Muscle layer of duodenum (tissue), 2 donors: ENCODE measurements around the gene FSTL5.
"Not testable (repeated sequence)": the region's sequence is repeated elsewhere in the genome, so short reads cannot be mapped to it uniquely, and the experiment has no call there.

Experiments
- H3K27ac ChIP-seq: one replicate; pipeline ENCODE4 v1.7.0; 2013; ENCODE audit warnings: mild to moderate bottlenecking, low read length
- H3K27me3 ChIP-seq: one replicate; pipeline ENCODE4 v1.7.0; 2013; ENCODE audit warnings: low read depth, mild to moderate bottlenecking, control low read depth, low read length
- H3K36me3 ChIP-seq, 2 donors: one replicate each; pipeline ENCODE4 v1.7.0; 2013; ENCODE audit warnings: low read length in 2 of 2, control low read depth in 1 of 2, mild to moderate bottlenecking in 1 of 2; ENCODE audit not compliant: insufficient read depth in 2 of 2, control insufficient read depth in 1 of 2
- H3K4me1 ChIP-seq, 2 donors: one replicate each; pipeline ENCODE4 v1.7.0; 2013; ENCODE audit warnings: low read length in 2 of 2, mild to moderate bottlenecking in 2 of 2, control low read depth in 1 of 2, moderate library complexity in 1 of 2; ENCODE audit not compliant: insufficient read depth in 2 of 2, control insufficient read depth in 1 of 2
- H3K4me3 ChIP-seq, 2 donors: one replicate each; pipeline ENCODE4 v1.7.0; 2013; ENCODE audit warnings: low read length in 2 of 2, low read depth in 1 of 2, mild to moderate bottlenecking in 1 of 2
- H3K9me3 ChIP-seq, 2 donors: one replicate each; pipeline ENCODE4 v1.7.0; 2013; ENCODE audit warnings: low read length in 2 of 2, control low read depth in 1 of 2, mild to moderate bottlenecking in 1 of 2; ENCODE audit not compliant: control insufficient read depth in 1 of 2
- donor health status: healthy.

The FSTL5 gene

GRCh38 chr4:162149644-162150043 lies 14.2 kb downstream of the FSTL5 start:
- H3K27me3 ChIP-seq: no peaks in the 10 kb centered on the region
- H3K4me1 ChIP-seq: no peaks in the 10 kb centered on the region
- no peaks in the 10 kb centered on the region for H3K9me3 ChIP-seq
- H3K4me3 ChIP-seq: no peak overlapping the region
- H3K36me3 ChIP-seq: no peaks in the 10 kb centered on the region
- no peak overlapping the region for H3K27ac ChIP-seq

GRCh38 chr4:162140051-162140683 lies 23.6 kb downstream of the FSTL5 start:
- H3K4me1 ChIP-seq: no peaks in the 10 kb centered on the region
- no peak overlapping the region for H3K4me3 ChIP-seq
- no peaks in the 10 kb centered on the region for H3K9me3 ChIP-seq
- H3K36me3 ChIP-seq: no peaks in the 10 kb centered on the region
- H3K27me3 ChIP-seq: no peaks in the 10 kb centered on the region
- H3K27ac ChIP-seq: no peak overlapping the region

- Histone ChIP-seq H3K4me3 (no peak overlapping the region), H3K27me3 (no peaks in the 10 kb centered on the region), H3K9me3 (no peaks in the 10 kb centered on the region), H3K27ac (no peak overlapping the region), H3K36me3 (no peaks in the 10 kb centered on the region), H3K4me1 (no peaks in the 10 kb centered on the region)
These were observed 24.4 kb downstream of the FSTL5 start for GRCh38 chr4:162139412-162139811.

- H3K4me3 ChIP-seq: no peak overlapping the region
- H3K27me3 ChIP-seq: no peaks in the 10 kb centered on the region
- no peaks in the 10 kb centered on the region for H3K4me1 ChIP-seq
- no peaks in the 10 kb centered on the region for H3K36me3 ChIP-seq
- H3K9me3 ChIP-seq: no peaks in the 10 kb centered on the region
- no peak overlapping the region for H3K27ac ChIP-seq
These were observed 32.5 kb downstream of the FSTL5 start for GRCh38 chr4:162131256-162131655.

GRCh38 chr4:162126729-162127128 lies 37.1 kb downstream of the FSTL5 start:
- Histone ChIP-seq H3K27me3 (no peaks in the 10 kb centered on the region), H3K36me3 (no peaks in the 10 kb centered on the region), H3K27ac (no peak overlapping the region), H3K9me3 (no peaks in the 10 kb centered on the region), H3K4me1 (no peaks in the 10 kb centered on the region), H3K4me3 (no peak overlapping the region)

- no peaks in the 10 kb centered on the region for H3K4me1 ChIP-seq
- H3K36me3 ChIP-seq: no peaks in the 10 kb centered on the region
- no peaks in the 10 kb centered on the region for H3K9me3 ChIP-seq
- H3K27me3 ChIP-seq: no peaks in the 10 kb centered on the region
- H3K27ac ChIP-seq: no peak overlapping the region
- H3K4me3 ChIP-seq: no peak overlapping the region
These were observed 46.7 kb downstream of the FSTL5 start for GRCh38 chr4:162117051-162117450.

- H3K36me3 ChIP-seq: no peaks in the 10 kb centered on the region
- H3K9me3 ChIP-seq: no peaks in the 10 kb centered on the region
- no peaks in the 10 kb centered on the region for H3K4me1 ChIP-seq
- H3K27ac ChIP-seq: no peak overlapping the region
- no peaks in the 10 kb centered on the region for H3K27me3 ChIP-seq
- H3K4me3 ChIP-seq: no peak overlapping the region
These were observed 47.6 kb downstream of the FSTL5 start for GRCh38 chr4:162116095-162116779.

GRCh38 chr4:162115333-162115732 lies 48.5 kb downstream of the FSTL5 start:
- H3K4me3 ChIP-seq: no peak overlapping the region
- no peaks in the 10 kb centered on the region for H3K4me1 ChIP-seq
- H3K36me3 ChIP-seq: no peaks in the 10 kb centered on the region
- H3K27me3 ChIP-seq: no peaks in the 10 kb centered on the region
- H3K9me3 ChIP-seq: no peaks in the 10 kb centered on the region
- no peak overlapping the region for H3K27ac ChIP-seq

- no peaks in the 10 kb centered on the region for H3K36me3 ChIP-seq
- no peak overlapping the region for H3K4me3 ChIP-seq
- H3K9me3 ChIP-seq: no peaks in the 10 kb centered on the region
- H3K27ac ChIP-seq: no peak overlapping the region
- H3K27me3 ChIP-seq: no peaks in the 10 kb centered on the region
- no peaks in the 10 kb centered on the region for H3K4me1 ChIP-seq
These were observed 52.7 kb downstream of the FSTL5 start for GRCh38 chr4:162111078-162111477.

- H3K9me3 ChIP-seq: peaks cover 0 to 4% of the 10 kb centered on the region in 2 donors
- no peaks in the 10 kb centered on the region for H3K36me3 ChIP-seq
- no peaks in the 10 kb centered on the region for H3K4me1 ChIP-seq
These were observed 59.2 kb downstream of the FSTL5 start for GRCh38 chr4:162104459-162105124.

GRCh38 chr4:162103908-162104307 lies 59.9 kb downstream of the FSTL5 start:
- not testable (repeated sequence) for H3K4me3 ChIP-seq, H3K36me3 ChIP-seq, H3K27ac ChIP-seq, H3K4me1 ChIP-seq, H3K27me3 ChIP-seq, H3K9me3 ChIP-seq

More at GRCh38 chr4:162104459-162105124, 59.2 kb downstream of the FSTL5 start:
- no peak overlapping the region for H3K27ac ChIP-seq
- no peaks in the 10 kb centered on the region for H3K27me3 ChIP-seq
- H3K4me3 ChIP-seq: no peak overlapping the region
